UCSD-AML1 (cell line): ENCODE measurements around the gene RABEP2.
A peak's percentile ranks its signal among the peaks of the same experiment; 100 is the strongest.
"Not testable (repeated sequence)": the region's sequence is repeated elsewhere in the genome, so short reads cannot be mapped to it uniquely, and the experiment has no call there.

Source experiments
- DNase-seq: peaks from one replicate; lab custom pipeline; 2025; ENCODE audit not compliant: unreplicated experiment; lab: John Stamatoyannopoulos, UW

Gene RABEP2

GRCh38 chr16:28904828-28905227 lies 20.2 kb downstream of the RABEP2 start:
- DNase-seq: no peak

GRCh38 chr16:28904363-28904762 lies 20.7 kb downstream of the RABEP2 start:
- no peak for DNase-seq

GRCh38 chr16:28903344-28904042 lies 21.5 kb downstream of the RABEP2 start:
- DNase-seq: no peak

- peak; percentile 20 for DNase-seq
Observed at GRCh38 chr16:28902909-28903308, 22.1 kb downstream of the RABEP2 start.

- DNase-seq: no peak
Observed at GRCh38 chr16:28901862-28902261, 23.2 kb downstream of the RABEP2 start.

- no peak for DNase-seq
Observed at GRCh38 chr16:28900601-28901000, 24.4 kb downstream of the RABEP2 start.

GRCh38 chr16:28899882-28900590 lies 25.0 kb downstream of the RABEP2 start:
- DNase-seq: no peak

- DNase-seq: no peak
Observed at GRCh38 chr16:28898942-28899341, 26.1 kb downstream of the RABEP2 start.

- no peak for DNase-seq
Observed at GRCh38 chr16:28898266-28898665, 26.8 kb downstream of the RABEP2 start.

- DNase-seq: no peak
Observed at GRCh38 chr16:28897826-28898225, 27.2 kb downstream of the RABEP2 start.

- no peak for DNase-seq
Observed at GRCh38 chr16:28895609-28896008, 29.4 kb downstream of the RABEP2 start.

- no peak for DNase-seq
Observed at GRCh38 chr16:28893291-28893690, 31.7 kb downstream of the RABEP2 start.

GRCh38 chr16:28891964-28892890 lies 32.8 kb downstream of the RABEP2 start:
- DNase-seq: no peak

- not testable (repeated sequence) for DNase-seq
Observed at GRCh38 chr16:28890355-28890754, 34.7 kb downstream of the RABEP2 start.

GRCh38 chr16:28886945-28887344 lies 38.1 kb downstream of the RABEP2 start:
- no peak for DNase-seq

- no peak for DNase-seq
Observed at GRCh38 chr16:28884045-28884444, 41.0 kb downstream of the RABEP2 start.

GRCh38 chr16:28883221-28883996 lies 41.6 kb downstream of the RABEP2 start:
- DNase-seq: no peak

- no peak for DNase-seq
Observed at GRCh38 chr16:28882551-28883160, 42.4 kb downstream of the RABEP2 start.

GRCh38 chr16:28881565-28881964 lies 43.5 kb downstream of the RABEP2 start:
- not testable (repeated sequence) for DNase-seq

GRCh38 chr16:28880955-28881354 lies 44.1 kb downstream of the RABEP2 start:
- DNase-seq: no peak
